GM20000 (cell line): ENCODE measurements around the gene CASP5.
"Not testable (repeated sequence)": the region's sequence is repeated elsewhere in the genome, so short reads cannot be mapped to it uniquely, and the experiment has no call there.

ENCODE experiments used
- DNase-seq: peaks from one replicate; pipeline ENCODE4 v3.0.0; 2012; ENCODE audit warnings: low spot score
- CTCF ChIP-seq: IDR thresholded peaks from 2 replicates; pipeline ENCODE4 v1.5.1; 2012; ENCODE audit warnings: mild to moderate bottlenecking, control low read depth; ENCODE audit errors: extremely low read depth, missing control alignments

The CASP5 gene

GRCh38 chr11:105023003-105023402 is at the start of gene CASP5:
Gene CASP5, minus strand, starts transcription at chr11:105023168. Its CDS starts 32 bp downstream, at chr11:105023136.
- TF ChIP-seq CTCF, result no peak
- no peak for DNase-seq

GRCh38 chr11:105072080-105072479 is 49.1 kb upstream of the CASP5 start:
- not testable (repeated sequence) for DNase-seq

- DNase-seq, result no peak
- TF ChIP-seq CTCF, result no peak
These were observed 48.2 kb upstream of the CASP5 start for GRCh38 chr11:105071089-105071732.

- no peak for TF ChIP-seq CTCF
- no peak for DNase-seq
These were observed 47.3 kb upstream of the CASP5 start for GRCh38 chr11:105070306-105070705.

GRCh38 chr11:105069749-105070148 is 46.8 kb upstream of the CASP5 start:
- DNase-seq, result not testable (repeated sequence)

GRCh38 chr11:105063245-105063941 is 40.4 kb upstream of the CASP5 start:
- DNase-seq, result not testable (repeated sequence)

- TF ChIP-seq CTCF, result no peak
- DNase-seq, result no peak
These were observed 34.5 kb upstream of the CASP5 start for GRCh38 chr11:105057432-105057831.

- no peak for TF ChIP-seq CTCF
- DNase-seq, result no peak
These were observed 33.5 kb upstream of the CASP5 start for GRCh38 chr11:105056446-105056845.
